Measurements from ENCODE around the gene POLR2B. TPM values are rescaled to one million over a fixed set of nuclear protein-coding genes. Genes with fewer than 3 reads are reported as not detected.
A peak's percentile ranks its signal among the peaks of the same experiment; 100 is the strongest.

POLR2B gene
- total RNA-seq, 1 experiment from 2014 or later = 77.1 TPM

- CTCF ChIA-PET = no interaction called here
- no TSS peak for BruUV-seq (replicated peaks)
- H3K4me2 ChIP-seq = no peak overlapping the region
Measured at GRCh38 chr4:57020467-57021101, 41.9 kb downstream of the POLR2B start.

GRCh38 chr4:57023104-57023503, 44.4 kb downstream of the POLR2B start:
- BruUV-seq (replicated peaks) = no TSS peak
- no peak overlapping the region for H3K27ac ChIP-seq
- DNase-seq = no peak

More at GRCh38 chr4:57020467-57021101, 41.9 kb downstream of the POLR2B start:
- peaks cover 20% of the 10 kb centered on the region for H3K36me3 ChIP-seq (ENCODE audit: low read depth)
- no peaks in the 10 kb centered on the region for H3F3A ChIP-seq (ENCODE audit: insufficient read depth, low read depth)
- no peaks in the 10 kb centered on the region for H3K9me2 ChIP-seq (ENCODE audit: insufficient read depth)
- no peaks in the 10 kb centered on the region for H3K79me2 ChIP-seq (ENCODE audit: low read depth)
- 0 out of 2 replicates have a peak, but pooled peaks cover 6% of the 10 kb centered on the region for H4K20me1 ChIP-seq (ENCODE audit: insufficient read depth)
- H3K27ac ChIP-seq = no peak overlapping the region
- H3K4me3 ChIP-seq = no peak overlapping the region
- intact Hi-C loops (cut with micrococcal nuclease; ENCODE audit: unreplicated experiment) = no loop called here
- POLR2A ChIA-PET (ENCODE audit: unreplicated experiment) = no interaction called here
- no peak overlapping the region for H2AFZ ChIP-seq
- no peaks in the 10 kb centered on the region for H3K9me3 ChIP-seq (ENCODE audit: insufficient read depth, low read depth)
- H3K27me3 ChIP-seq (ENCODE audit: insufficient read depth, low read depth) = no peaks in the 10 kb centered on the region
- H3K4me1 ChIP-seq (replicated peaks; ENCODE audit: insufficient read depth) = no peaks in the 10 kb centered on the region
- TF ChIP-seq, protein P1, sequence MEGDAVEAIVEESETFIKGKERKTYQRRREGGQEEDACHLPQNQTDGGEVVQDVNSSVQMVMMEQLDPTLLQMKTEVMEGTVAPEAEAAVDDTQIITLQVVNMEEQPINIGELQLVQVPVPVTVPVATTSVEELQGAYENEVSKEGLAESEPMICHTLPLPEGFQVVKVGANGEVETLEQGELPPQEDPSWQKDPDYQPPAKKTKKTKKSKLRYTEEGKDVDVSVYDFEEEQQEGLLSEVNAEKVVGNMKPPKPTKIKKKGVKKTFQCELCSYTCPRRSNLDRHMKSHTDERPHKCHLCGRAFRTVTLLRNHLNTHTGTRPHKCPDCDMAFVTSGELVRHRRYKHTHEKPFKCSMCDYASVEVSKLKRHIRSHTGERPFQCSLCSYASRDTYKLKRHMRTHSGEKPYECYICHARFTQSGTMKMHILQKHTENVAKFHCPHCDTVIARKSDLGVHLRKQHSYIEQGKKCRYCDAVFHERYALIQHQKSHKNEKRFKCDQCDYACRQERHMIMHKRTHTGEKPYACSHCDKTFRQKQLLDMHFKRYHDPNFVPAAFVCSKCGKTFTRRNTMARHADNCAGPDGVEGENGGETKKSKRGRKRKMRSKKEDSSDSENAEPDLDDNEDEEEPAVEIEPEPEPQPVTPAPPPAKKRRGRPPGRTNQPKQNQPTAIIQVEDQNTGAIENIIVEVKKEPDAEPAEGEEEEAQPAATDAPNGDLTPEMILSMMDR (conservative IDR thresholded peaks at IDR 0.05) = no peak
- no peak for TF ChIP-seq EZH2 (IDR thresholded peaks at IDR 0.05; ENCODE audit: low read depth)
- peak in 1 of 2 experiments; percentile 50 for DNase-seq

GRCh38 chr4:57034520-57034919, 55.8 kb downstream of the POLR2B start:
- Histone ChIP-seq H3K4me1 (replicated peaks; ENCODE audit: insufficient read depth) (no peaks in the 10 kb centered on the region), H3K27ac (no peak overlapping the region), H3K36me3 (ENCODE audit: low read depth) (no peaks in the 10 kb centered on the region), H2AFZ (no peak overlapping the region), H4K20me1 (ENCODE audit: insufficient read depth) (no peaks in the 10 kb centered on the region), H3K9me2 (ENCODE audit: insufficient read depth) (no peaks in the 10 kb centered on the region), H3K4me3 (no peak overlapping the region), H3K79me2 (ENCODE audit: low read depth) (no peaks in the 10 kb centered on the region), H3K4me2 (no peak overlapping the region), H3K27me3 (ENCODE audit: insufficient read depth, low read depth) (no peaks in the 10 kb centered on the region), H3K9me3 (ENCODE audit: insufficient read depth, low read depth) (no peaks in the 10 kb centered on the region), H3F3A (ENCODE audit: insufficient read depth, low read depth) (no peaks in the 10 kb centered on the region)
- intact Hi-C loops (cut with micrococcal nuclease; ENCODE audit: unreplicated experiment) = loop anchor here (10.0 kb wide), 1 partner anchor 80 kb away; the partner anchor contains the start of gene IGFBP7
- no TSS peak for BruUV-seq (replicated peaks)
- DNase-seq = no peak
- ChIA-PET POLR2A (ENCODE audit: unreplicated experiment) (no interaction called here), CTCF (interaction anchor here (0.6 kb wide), 1 partner anchor 77 kb away, joined by 3 read pairs; no protein-coding TSS in a partner anchor)
- TF ChIP-seq, protein P1 (conservative IDR thresholded peaks at IDR 0.05) = no peak
- TF ChIP-seq EZH2 (IDR thresholded peaks at IDR 0.05; ENCODE audit: low read depth) = no peak

More at GRCh38 chr4:57023104-57023503, 44.4 kb downstream of the POLR2B start:
- H4K20me1 ChIP-seq (ENCODE audit: insufficient read depth) = 0 out of 2 replicates have a peak, but pooled peaks cover 6% of the 10 kb centered on the region
- H3F3A ChIP-seq (ENCODE audit: insufficient read depth, low read depth) = no peaks in the 10 kb centered on the region
- intact Hi-C loops (cut with micrococcal nuclease; ENCODE audit: unreplicated experiment) = no loop called here
- H3K4me2 ChIP-seq = no peak overlapping the region
- H3K9me3 ChIP-seq (ENCODE audit: insufficient read depth, low read depth) = no peaks in the 10 kb centered on the region
- H3K9me2 ChIP-seq (ENCODE audit: insufficient read depth) = no peaks in the 10 kb centered on the region
- no peak for TF ChIP-seq EZH2 (IDR thresholded peaks at IDR 0.05; ENCODE audit: low read depth)
- TF ChIP-seq, protein P1 (conservative IDR thresholded peaks at IDR 0.05) = no peak
- H3K4me1 ChIP-seq (replicated peaks; ENCODE audit: insufficient read depth) = no peaks in the 10 kb centered on the region
- no peak overlapping the region for H3K4me3 ChIP-seq
- POLR2A ChIA-PET (ENCODE audit: unreplicated experiment) = no interaction called here
- H3K79me2 ChIP-seq (ENCODE audit: low read depth) = no peaks in the 10 kb centered on the region
- peaks cover 11% of the 10 kb centered on the region for H3K36me3 ChIP-seq (ENCODE audit: low read depth)
- H3K27me3 ChIP-seq (ENCODE audit: insufficient read depth, low read depth) = no peaks in the 10 kb centered on the region
- H2AFZ ChIP-seq = no peak overlapping the region
- CTCF ChIA-PET = no interaction called here

Data from PC-9 (cell line).